ENCODE data around the gene GSTA1.
"Not testable (repeated sequence)": the region's sequence is repeated elsewhere in the genome, so short reads cannot be mapped to it uniquely, and the experiment has no call there.

The GSTA1 gene

GRCh38 chr6:52760105-52760765, 43.4 kb downstream of the GSTA1 start:
- no peak for FAIRE-seq
- DNase-seq (ENCODE audit: insufficient read length, low spot score): no peak

GRCh38 chr6:52759085-52759484, 44.5 kb downstream of the GSTA1 start:
- no peak for FAIRE-seq
- no peak for DNase-seq (ENCODE audit: insufficient read length, low spot score)

- not testable (repeated sequence) for FAIRE-seq
Measured at GRCh38 chr6:52757651-52758338, 45.8 kb downstream of the GSTA1 start.

GRCh38 chr6:52754443-52754842, 49.2 kb downstream of the GSTA1 start:
- no peak for FAIRE-seq
- no peak for DNase-seq (ENCODE audit: insufficient read length, low spot score)

More at GRCh38 chr6:52757651-52758338, 45.8 kb downstream of the GSTA1 start:
- DNase-seq (ENCODE audit: insufficient read length, low spot score): not testable (repeated sequence)

- FAIRE-seq; DNase-seq (ENCODE audit: insufficient read length, low spot score): not testable (repeated sequence)
Measured at GRCh38 chr6:52753137-52753536, 50.5 kb downstream of the GSTA1 start.

DNA sequence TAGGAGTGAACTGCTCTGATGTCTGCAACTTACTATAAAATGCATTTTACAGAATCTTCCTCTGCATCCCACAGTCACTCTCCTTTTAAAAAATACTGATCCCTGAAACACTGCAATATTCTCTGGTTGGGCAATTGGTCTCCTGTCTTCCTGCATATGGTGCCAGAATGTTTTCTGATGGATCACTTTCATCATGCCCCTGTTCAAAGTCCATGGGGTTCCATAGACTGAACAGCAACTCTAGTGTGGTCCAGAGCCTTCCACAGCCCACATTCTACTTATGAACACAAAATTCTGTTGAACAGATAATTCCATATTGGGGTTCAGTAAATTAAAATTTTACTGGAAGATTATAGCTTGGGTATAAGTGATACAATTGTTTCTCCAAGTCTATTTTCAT, 51.3 kb downstream of the GSTA1 start:
- DNase-seq (ENCODE audit: insufficient read length, low spot score): no peak
- FAIRE-seq: no peak

- DNase-seq (ENCODE audit: insufficient read length, low spot score): no peak
- FAIRE-seq: no peak
Measured at GRCh38 chr6:52749556-52750152, 54.0 kb downstream of the GSTA1 start.

GRCh38 chr6:52747301-52747700, 56.3 kb downstream of the GSTA1 start:
- not testable (repeated sequence) for FAIRE-seq; DNase-seq (ENCODE audit: insufficient read length, low spot score)

DNA sequence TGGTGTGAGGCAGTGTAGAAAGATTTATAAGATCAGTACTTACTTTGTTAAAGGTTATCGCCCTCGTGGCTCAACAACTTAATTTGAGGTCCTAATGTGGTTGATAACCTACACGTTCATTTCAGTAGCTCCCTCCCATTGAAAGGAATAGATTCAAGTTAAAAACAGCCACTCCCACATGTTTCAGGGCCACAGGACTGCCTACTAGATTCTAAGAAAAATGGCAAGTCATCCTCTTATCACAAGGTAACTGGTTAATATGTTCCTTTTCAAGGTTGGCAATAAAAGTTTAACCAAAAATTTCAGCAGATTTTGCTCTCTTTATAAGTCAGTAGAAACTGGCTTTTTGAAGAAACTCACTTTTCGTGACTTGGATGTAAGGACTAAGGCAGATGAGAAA, 57.4 kb downstream of the GSTA1 start:
- no peak for DNase-seq (ENCODE audit: insufficient read length, low spot score)
- FAIRE-seq: no peak

- FAIRE-seq: no peak
- no peak for DNase-seq (ENCODE audit: insufficient read length, low spot score)
Measured at GRCh38 chr6:52745764-52746201, 57.8 kb downstream of the GSTA1 start.

DNA sequence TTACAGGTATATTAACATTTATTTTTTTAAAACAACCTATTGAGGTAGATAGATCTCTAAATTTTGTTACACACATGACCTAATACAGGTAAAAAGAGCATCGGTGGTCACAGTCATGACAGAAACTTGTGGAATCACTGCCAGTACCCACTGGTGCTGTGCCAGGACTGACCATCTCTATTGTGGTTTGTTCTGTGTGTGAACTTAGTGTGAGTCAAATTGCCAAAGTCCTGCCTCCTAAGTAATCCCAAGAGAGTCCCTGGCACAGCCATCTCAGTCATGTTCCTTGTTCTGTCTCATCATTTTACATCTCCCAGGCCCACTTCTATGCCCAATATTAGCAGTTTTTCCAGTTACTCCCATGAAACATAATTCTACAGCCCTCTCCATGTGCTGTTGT, 61.7 kb downstream of the GSTA1 start:
- no peak for FAIRE-seq
- no peak for DNase-seq (ENCODE audit: insufficient read length, low spot score)
